AG08396 (cell line): ENCODE measurements around the gene TMEM132C.
"Not testable (repeated sequence)": the region's sequence is repeated elsewhere in the genome, so short reads cannot be mapped to it uniquely, and the experiment has no call there.

Source experiments
- DNase-seq: peaks from one replicate; pipeline ENCODE4 v3.0.0; 2012; ENCODE audit warnings: low spot score, mixed read lengths

Gene TMEM132C

GRCh38 chr12:128267131-128267622 is at the start of gene TMEM132C:
TSS of gene TMEM132C (plus strand) at chr12:128267170. CDS start at chr12:128267403, 233 bp downstream.
- no peak for DNase-seq

- no peak for DNase-seq
Observed at GRCh38 chr12:128224226-128224625, 42.7 kb upstream of the TMEM132C start.

- DNase-seq = no peak
Observed at GRCh38 chr12:128228581-128228980, 38.4 kb upstream of the TMEM132C start.

GRCh38 chr12:128235635-128236417 is 31.1 kb upstream of the TMEM132C start:
- DNase-seq = no peak

GRCh38 chr12:128236525-128236924 is 30.4 kb upstream of the TMEM132C start:
- DNase-seq = no peak

GRCh38 chr12:128240745-128241144 is 26.2 kb upstream of the TMEM132C start:
- no peak for DNase-seq

- DNase-seq = no peak
Observed at GRCh38 chr12:128245121-128245520, 21.8 kb upstream of the TMEM132C start.

GRCh38 chr12:128245905-128246304 is 21.1 kb upstream of the TMEM132C start:
- DNase-seq = no peak

- DNase-seq = no peak
Observed at GRCh38 chr12:128250096-128250495, 16.9 kb upstream of the TMEM132C start.

GRCh38 chr12:128253829-128254228 is 13.1 kb upstream of the TMEM132C start:
- not testable (repeated sequence) for DNase-seq

GRCh38 chr12:128258866-128259555 is 8.0 kb upstream of the TMEM132C start:
- no peak for DNase-seq

- no peak for DNase-seq
Observed at GRCh38 chr12:128259556-128260070, 7.4 kb upstream of the TMEM132C start.

GRCh38 chr12:128261757-128262156 is 5.2 kb upstream of the TMEM132C start:
- no peak for DNase-seq

GRCh38 chr12:128265566-128265965 is 1.4 kb upstream of the TMEM132C start:
- no peak for DNase-seq

- no peak for DNase-seq
Observed at GRCh38 chr12:128266086-128266485, 884 bp upstream of the TMEM132C start.

- DNase-seq = no peak
Observed at GRCh38 chr12:128266541-128267130, 334 bp upstream of the TMEM132C start.

GRCh38 chr12:128267651-128268378 is 845 bp downstream of the TMEM132C start:
- no peak for DNase-seq

- no peak for DNase-seq
Observed at GRCh38 chr12:128268379-128268995, 1.5 kb downstream of the TMEM132C start.

GRCh38 chr12:128269181-128269591 is 2.2 kb downstream of the TMEM132C start:
- no peak for DNase-seq

- DNase-seq = no peak
Observed at GRCh38 chr12:128276471-128276870, 9.5 kb downstream of the TMEM132C start.

- no peak for DNase-seq
Observed at GRCh38 chr12:128286970-128287369, 20.0 kb downstream of the TMEM132C start.
